Measurements from ENCODE around the gene TTI1.
"Not testable (repeated sequence)": the region's sequence is repeated elsewhere in the genome, so short reads cannot be mapped to it uniquely, and the experiment has no call there.

GRCh38 chr20:38009416-38009815 is 23.8 kb downstream of the TTI1 start:
- not testable (repeated sequence) for TF ChIP-seq REL (CRISPR knock-in tag; conservative IDR thresholded peaks at IDR 0.05); MTA1 (CRISPR knock-in tag; IDR thresholded peaks at IDR 0.05; ENCODE audit: borderline replicate concordance); CTCF (CRISPR knock-in tag; IDR thresholded peaks at IDR 0.05); SALL1 (CRISPR knock-in tag; IDR thresholded peaks at IDR 0.05); BHLHE40 (IDR thresholded peaks at IDR 0.05; ENCODE audit: low read length); TCF7L2 (IDR thresholded peaks at IDR 0.05; ENCODE audit: low read depth, low read length)

Measured in HepG2 (cell line).